ENCODE data around the gene PTPRK.

GRCh38 chr6:128409003-128409402 is 111.4 kb downstream of the PTPRK start:
- TF ChIP-seq CTCF (IDR thresholded peaks at IDR 0.05; ENCODE audit: low read depth, low read length, missing input control), result no peak
- TF ChIP-seq RAD21 (IDR thresholded peaks at IDR 0.05), result no peak

Data from liver (tissue), 3 donors.